HL-60 (cell line): ENCODE results near the gene PDSS2.

Experiments
- DNase-seq, 2 experiments: peaks; one replicate each; pipeline ENCODE4 v3.0.0-alpha.2; 2010 to 2020; ENCODE audit warnings: low read depth in 1 of 2, low spot score in 1 of 2
- H3K27ac ChIP-seq: fragments of 250-450 bp; sonication (Bioruptor Pico); replicated peaks from 2 replicates; pipeline ENCODE4 v1.5.1; 2020; ENCODE audit warnings: mild to moderate bottlenecking, moderate library complexity
- H3K27me3 ChIP-seq: fragments of 250-450 bp; sonication (Bioruptor Pico); 2 replicates; pipeline ENCODE4 v1.5.1; 2021; ENCODE audit warnings: mild to moderate bottlenecking, moderate library complexity; ENCODE audit not compliant: insufficient read depth, poor library complexity, severe bottlenecking
- H3K4me3 ChIP-seq: replicated peaks from 2 replicates; pipeline ENCODE4 v1.5.1; 2011; ENCODE audit warnings: mild to moderate bottlenecking, control low read depth, low read length; ENCODE audit not compliant: insufficient read depth
- GABPA ChIP-seq: IDR thresholded peaks from 2 replicates; pipeline ENCODE4 v1.6.1; 2012; ENCODE audit warnings: low read depth
- POLR2AphosphoS5 ChIP-seq: IDR thresholded peaks from 2 replicates; pipeline ENCODE4 v1.6.1; 2012; ENCODE audit warnings: low read depth
- SPI1 ChIP-seq: IDR thresholded peaks from 2 replicates; pipeline ENCODE4 v1.6.1; 2012; ENCODE audit warnings: low read depth, mild to moderate bottlenecking, borderline replicate concordance
- TF ChIP-seq, protein P1 (sequence below): IDR thresholded peaks from 2 replicates; pipeline ENCODE4 v1.6.1; 2012; ENCODE audit warnings: low read depth; ENCODE audit not compliant: insufficient replicate concordance
- TF ChIP-seq, protein P2 (sequence below): IDR thresholded peaks from one replicate; pipeline ENCODE4 v1.5.1; 2011; ENCODE audit warnings: low read length, control low read depth, inconsistent platforms; ENCODE audit not compliant: insufficient read depth

The PDSS2 gene

DNA sequence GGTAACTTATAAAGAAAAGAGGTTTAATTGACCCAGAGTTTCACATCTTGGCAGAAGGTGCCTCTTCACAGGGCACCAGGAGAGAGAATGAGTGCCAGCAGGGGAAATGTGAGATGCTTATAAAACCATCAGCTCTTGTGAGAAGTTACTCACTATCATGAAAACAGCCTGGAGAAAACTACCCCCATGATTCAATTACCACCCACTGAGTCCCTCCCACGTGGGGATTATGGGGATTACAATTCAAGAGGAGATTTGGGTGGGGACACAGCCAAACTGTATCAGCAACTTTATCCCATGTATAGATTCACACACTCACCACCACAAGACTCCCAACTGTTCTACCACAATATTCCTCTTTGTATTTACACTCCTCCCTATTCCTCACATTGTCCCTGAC, 10.6 kb downstream of the PDSS2 start:
- TF ChIP-seq, protein P1, sequence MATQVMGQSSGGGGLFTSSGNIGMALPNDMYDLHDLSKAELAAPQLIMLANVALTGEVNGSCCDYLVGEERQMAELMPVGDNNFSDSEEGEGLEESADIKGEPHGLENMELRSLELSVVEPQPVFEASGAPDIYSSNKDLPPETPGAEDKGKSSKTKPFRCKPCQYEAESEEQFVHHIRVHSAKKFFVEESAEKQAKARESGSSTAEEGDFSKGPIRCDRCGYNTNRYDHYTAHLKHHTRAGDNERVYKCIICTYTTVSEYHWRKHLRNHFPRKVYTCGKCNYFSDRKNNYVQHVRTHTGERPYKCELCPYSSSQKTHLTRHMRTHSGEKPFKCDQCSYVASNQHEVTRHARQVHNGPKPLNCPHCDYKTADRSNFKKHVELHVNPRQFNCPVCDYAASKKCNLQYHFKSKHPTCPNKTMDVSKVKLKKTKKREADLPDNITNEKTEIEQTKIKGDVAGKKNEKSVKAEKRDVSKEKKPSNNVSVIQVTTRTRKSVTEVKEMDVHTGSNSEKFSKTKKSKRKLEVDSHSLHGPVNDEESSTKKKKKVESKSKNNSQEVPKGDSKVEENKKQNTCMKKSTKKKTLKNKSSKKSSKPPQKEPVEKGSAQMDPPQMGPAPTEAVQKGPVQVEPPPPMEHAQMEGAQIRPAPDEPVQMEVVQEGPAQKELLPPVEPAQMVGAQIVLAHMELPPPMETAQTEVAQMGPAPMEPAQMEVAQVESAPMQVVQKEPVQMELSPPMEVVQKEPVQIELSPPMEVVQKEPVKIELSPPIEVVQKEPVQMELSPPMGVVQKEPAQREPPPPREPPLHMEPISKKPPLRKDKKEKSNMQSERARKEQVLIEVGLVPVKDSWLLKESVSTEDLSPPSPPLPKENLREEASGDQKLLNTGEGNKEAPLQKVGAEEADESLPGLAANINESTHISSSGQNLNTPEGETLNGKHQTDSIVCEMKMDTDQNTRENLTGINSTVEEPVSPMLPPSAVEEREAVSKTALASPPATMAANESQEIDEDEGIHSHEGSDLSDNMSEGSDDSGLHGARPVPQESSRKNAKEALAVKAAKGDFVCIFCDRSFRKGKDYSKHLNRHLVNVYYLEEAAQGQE, result no peak
- TF ChIP-seq POLR2AphosphoS5, result no peak
- TF ChIP-seq GABPA, result no peak
- TF ChIP-seq SPI1, result no peak
- TF ChIP-seq, protein P2, sequence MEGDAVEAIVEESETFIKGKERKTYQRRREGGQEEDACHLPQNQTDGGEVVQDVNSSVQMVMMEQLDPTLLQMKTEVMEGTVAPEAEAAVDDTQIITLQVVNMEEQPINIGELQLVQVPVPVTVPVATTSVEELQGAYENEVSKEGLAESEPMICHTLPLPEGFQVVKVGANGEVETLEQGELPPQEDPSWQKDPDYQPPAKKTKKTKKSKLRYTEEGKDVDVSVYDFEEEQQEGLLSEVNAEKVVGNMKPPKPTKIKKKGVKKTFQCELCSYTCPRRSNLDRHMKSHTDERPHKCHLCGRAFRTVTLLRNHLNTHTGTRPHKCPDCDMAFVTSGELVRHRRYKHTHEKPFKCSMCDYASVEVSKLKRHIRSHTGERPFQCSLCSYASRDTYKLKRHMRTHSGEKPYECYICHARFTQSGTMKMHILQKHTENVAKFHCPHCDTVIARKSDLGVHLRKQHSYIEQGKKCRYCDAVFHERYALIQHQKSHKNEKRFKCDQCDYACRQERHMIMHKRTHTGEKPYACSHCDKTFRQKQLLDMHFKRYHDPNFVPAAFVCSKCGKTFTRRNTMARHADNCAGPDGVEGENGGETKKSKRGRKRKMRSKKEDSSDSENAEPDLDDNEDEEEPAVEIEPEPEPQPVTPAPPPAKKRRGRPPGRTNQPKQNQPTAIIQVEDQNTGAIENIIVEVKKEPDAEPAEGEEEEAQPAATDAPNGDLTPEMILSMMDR, result no peak
- Histone ChIP-seq H3K27ac (no peak overlapping the region), H3K27me3 (no peaks in the 10 kb centered on the region), H3K4me3 (no peak overlapping the region)
- DNase-seq, result no peak

DNA sequence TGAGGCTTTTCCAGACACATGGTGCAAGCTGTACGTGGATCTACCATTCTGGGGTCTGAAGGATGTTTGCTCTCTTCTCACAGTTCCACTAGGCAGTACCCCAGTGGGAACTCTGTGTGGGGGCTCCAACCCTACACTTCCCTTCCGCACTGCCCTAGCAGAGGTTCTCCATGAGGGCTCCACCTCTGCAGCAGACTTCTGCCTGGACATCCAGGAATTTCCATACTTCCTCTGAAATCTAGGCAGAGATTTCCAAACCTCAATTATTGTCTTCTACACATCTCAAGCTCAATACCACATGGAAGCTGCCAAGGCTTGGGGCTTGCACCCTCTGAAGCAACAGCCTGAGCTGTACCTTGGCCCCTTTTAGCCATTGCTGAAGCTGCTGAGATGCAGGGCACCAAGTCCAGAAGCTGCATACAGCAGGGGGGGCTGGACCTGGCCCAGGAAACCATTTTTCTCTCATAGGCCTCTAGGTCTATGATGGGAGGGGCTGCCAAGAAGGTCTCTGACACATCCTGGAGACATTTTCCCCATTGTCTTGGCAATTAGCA, 11.6 kb downstream of the PDSS2 start:
- TF ChIP-seq SPI1 (no peak), POLR2AphosphoS5 (no peak), GABPA (no peak)
- TF ChIP-seq, protein P1, result no peak
- TF ChIP-seq, protein P2, result no peak
- Histone ChIP-seq H3K27ac (no peak overlapping the region), H3K27me3 (no peaks in the 10 kb centered on the region), H3K4me3 (no peak overlapping the region)
- no peak for DNase-seq

DNA sequence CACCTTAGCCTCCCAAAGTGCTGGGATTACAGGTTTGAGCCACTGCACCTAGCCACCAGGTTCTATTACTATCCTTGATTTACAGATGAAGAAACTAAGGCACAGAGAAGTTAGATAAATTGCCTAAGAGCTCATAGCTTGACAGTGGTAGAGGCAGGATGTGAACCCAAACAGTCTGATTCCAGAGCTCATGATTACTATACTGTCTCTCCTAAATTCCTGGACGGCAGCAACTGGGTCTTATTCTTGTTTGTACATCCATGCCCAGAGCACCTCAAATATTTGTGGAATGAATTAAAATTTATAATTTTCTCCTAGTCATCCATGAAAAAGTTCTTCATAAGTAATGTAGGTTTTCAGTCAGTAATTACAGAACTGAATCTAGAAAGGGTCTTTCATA, 15.1 kb downstream of the PDSS2 start:
- H3K4me3 ChIP-seq, result no peak overlapping the region
- DNase-seq, result no peak
- H3K27me3 ChIP-seq, result no peaks in the 10 kb centered on the region
- TF ChIP-seq GABPA (no peak), SPI1 (no peak), POLR2AphosphoS5 (no peak)
- TF ChIP-seq, protein P2, result no peak
- TF ChIP-seq, protein P1, result no peak
- H3K27ac ChIP-seq, result no peak overlapping the region
